Body of pancreas (tissue), 4 donors: ENCODE results near the gene DIP2B. TPM values are rescaled to one million over a fixed set of nuclear protein-coding genes. Genes with fewer than 3 reads are reported as not detected.

Source experiments
- ATAC-seq: fragments of 150-250 bp; one replicate; pipeline ENCODE4 v1.9.1; 2016
- DNase-seq, 4 donors: peaks; one replicate each; pipeline ENCODE4 v3.0.0-alpha.2; 2019
- H3K27ac ChIP-seq, 4 donors: fragments of 200-600 bp; sonication (generic); 1 replicate in 3 of 4; 2 replicates in 1 of 4; pipeline versions ENCODE4 v1.5.1 to v1.6.1; 2016 to 2019; ENCODE audit warnings: mild to moderate bottlenecking in 1 of 4, mixed read lengths in 1 of 4, moderate library complexity in 1 of 4
- H3K27me3 ChIP-seq, 2 donors: fragments of 200-600 bp; sonication (generic); one replicate each; pipeline ENCODE4 v1.6.0; 2016; ENCODE audit warnings: mild to moderate bottlenecking in 1 of 2
- H3K36me3 ChIP-seq, 2 donors: fragments of 200-600 bp; sonication (generic); replicated peaks in 1 of 2; 2 replicates each; pipeline ENCODE4 v1.5.1; 2016; ENCODE audit warnings: low read depth in 2 of 2; ENCODE audit not compliant: insufficient read depth in 1 of 2
- H3K4me1 ChIP-seq: fragments of 200-600 bp; sonication (generic); one replicate; pipeline ENCODE4 v1.6.0; 2016
- H3K4me3 ChIP-seq, 2 donors: fragments of 200-600 bp; sonication (generic); 1 replicate in 1 of 2; 2 replicates in 1 of 2; pipeline ENCODE4 v1.5.1; 2016 to 2019
- H3K9me3 ChIP-seq, 3 donors: fragments of 200-600 bp; sonication (generic); 1 replicate in 2 of 3; 2 replicates in 1 of 3; pipeline ENCODE4 v1.5.1; 2016
- POLR2A ChIP-seq, 3 donors: fragments of 450-650 bp; IDR thresholded peaks; one replicate each; pipeline ENCODE4 v1.6.1; 2016; ENCODE audit warnings: antibody characterized with exemption in 3 of 3, mild to moderate bottlenecking in 2 of 3
- WGBS, 2 donors: methylation state at CpG; one replicate each; pipeline ENCODE4 v1.1.5; 2017; 5-methylcytosine and 5-hydroxymethylcytosine counted together
- intact Hi-C: fragments of 100-400 bp; cut with DNase I; formaldehyde crosslinking; loops from one replicate; pipeline ENCODE4 v1.15.1; 2023
- total RNA-seq, 2 donors: library from RNA; depleted of rRNA; stranded (reverse); fragments of >200 nt; gene quantifications; one replicate each; pipeline ENCODE4 v1.1.0, GENCODE V29; 2016
- TF ChIP-seq, protein P1 (sequence below), 7 experiments: fragments of 450-650 bp in 4 of 7; fragments of 200-600 bp in 3 of 7; sonication (generic) in 3 of 7; IDR thresholded peaks; one replicate each; pipeline ENCODE4 v1.5.1; 2016 to 2019; ENCODE audit warnings: antibody characterized with exemption in 7 of 7

Gene DIP2B
- total RNA-seq, 2 donors from 2014 or later: 15.8 to 28.7 TPM

DNA sequence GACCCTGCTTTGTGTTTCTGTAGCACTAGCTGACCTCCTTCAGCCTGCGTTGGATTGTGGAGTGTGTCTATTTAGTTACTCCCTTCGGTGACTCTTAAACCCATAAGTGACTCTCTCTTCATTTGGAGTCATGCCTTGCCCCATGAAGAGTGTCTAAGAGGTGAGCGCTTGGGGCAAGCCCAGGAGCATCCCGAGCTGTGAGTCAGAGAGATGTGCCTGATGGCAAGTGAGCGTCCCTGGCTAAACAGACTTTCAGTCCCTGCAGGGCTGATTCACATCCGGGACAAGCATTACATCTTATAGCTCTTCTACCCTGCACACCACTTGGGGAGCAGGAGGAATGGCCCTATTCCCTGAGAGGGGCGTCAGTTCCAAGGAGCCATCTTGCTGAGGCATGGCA is 234.8 kb downstream of the DIP2B start:
- no peaks in the 10 kb centered on the region for H3K9me3 ChIP-seq
- no peaks in the 10 kb centered on the region for H3K4me1 ChIP-seq
- DNase-seq: no peak
- H3K4me3 ChIP-seq: no peak overlapping the region
- 88 to 89% methylated on average over 6 to 7 of the region's 7 CpGs for WGBS, 2 donors
- H3K27ac ChIP-seq: no peak overlapping the region
- no peak for TF ChIP-seq POLR2A (IDR thresholded peaks at IDR 0.05)
- TF ChIP-seq, protein P1, sequence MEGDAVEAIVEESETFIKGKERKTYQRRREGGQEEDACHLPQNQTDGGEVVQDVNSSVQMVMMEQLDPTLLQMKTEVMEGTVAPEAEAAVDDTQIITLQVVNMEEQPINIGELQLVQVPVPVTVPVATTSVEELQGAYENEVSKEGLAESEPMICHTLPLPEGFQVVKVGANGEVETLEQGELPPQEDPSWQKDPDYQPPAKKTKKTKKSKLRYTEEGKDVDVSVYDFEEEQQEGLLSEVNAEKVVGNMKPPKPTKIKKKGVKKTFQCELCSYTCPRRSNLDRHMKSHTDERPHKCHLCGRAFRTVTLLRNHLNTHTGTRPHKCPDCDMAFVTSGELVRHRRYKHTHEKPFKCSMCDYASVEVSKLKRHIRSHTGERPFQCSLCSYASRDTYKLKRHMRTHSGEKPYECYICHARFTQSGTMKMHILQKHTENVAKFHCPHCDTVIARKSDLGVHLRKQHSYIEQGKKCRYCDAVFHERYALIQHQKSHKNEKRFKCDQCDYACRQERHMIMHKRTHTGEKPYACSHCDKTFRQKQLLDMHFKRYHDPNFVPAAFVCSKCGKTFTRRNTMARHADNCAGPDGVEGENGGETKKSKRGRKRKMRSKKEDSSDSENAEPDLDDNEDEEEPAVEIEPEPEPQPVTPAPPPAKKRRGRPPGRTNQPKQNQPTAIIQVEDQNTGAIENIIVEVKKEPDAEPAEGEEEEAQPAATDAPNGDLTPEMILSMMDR (IDR thresholded peaks at IDR 0.05): no peak
- no peaks in the 10 kb centered on the region for H3K27me3 ChIP-seq
- intact Hi-C loops: no loop called here
- peaks cover 10 to 46% of the 10 kb centered on the region in 2 donors for H3K36me3 ChIP-seq
- no peak for ATAC-seq

DNA sequence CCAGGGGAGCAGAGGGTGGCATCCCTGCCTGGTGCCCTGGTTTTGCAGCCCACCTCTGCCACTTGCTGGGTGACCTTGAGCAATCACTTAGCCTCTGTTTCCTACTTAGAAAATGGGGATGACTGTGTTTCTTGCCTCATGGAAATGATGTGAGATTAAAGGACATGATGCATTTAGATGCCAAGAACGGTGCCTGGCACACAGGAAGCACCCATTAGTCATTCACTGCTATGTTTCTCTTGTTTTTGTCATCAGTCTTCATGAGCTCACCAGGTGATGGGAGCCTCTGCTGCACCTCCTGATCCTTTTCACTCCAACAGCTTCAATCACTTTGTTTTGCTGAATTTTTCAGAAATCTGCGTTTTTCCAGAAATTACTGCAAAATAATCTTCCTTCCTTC is 235.5 kb downstream of the DIP2B start:
- WGBS, 2 donors: 79 to 92% methylated on average over 2 of the region's 2 CpGs
- H3K36me3 ChIP-seq: peaks cover 10 to 51% of the 10 kb centered on the region in 2 donors

DNA sequence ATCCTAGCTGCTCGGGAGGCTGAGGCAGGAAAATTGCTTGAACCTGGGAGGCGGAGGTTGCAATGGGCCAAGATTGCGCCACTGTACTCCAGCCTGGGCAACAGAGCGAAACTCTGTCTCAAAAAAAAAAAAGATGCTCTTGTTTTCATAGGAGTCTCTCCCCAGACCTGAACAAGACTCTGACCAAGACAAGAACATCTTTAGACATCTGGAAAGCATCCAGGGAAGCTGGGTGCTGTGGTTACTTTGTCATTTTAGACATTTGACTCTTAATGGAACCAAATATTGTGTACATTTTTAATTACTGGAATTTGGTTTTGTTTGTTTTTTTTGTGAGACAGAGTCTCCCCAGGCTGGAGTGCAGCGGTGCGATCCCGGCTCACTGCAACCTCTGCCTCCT is 238.0 kb downstream of the DIP2B start:
- Histone ChIP-seq H3K9me3 (no peaks in the 10 kb centered on the region), H3K36me3 (peaks cover 10 to 52% of the 10 kb centered on the region in 2 donors), H3K4me3 (no peak overlapping the region), H3K27me3 (no peaks in the 10 kb centered on the region), H3K27ac (no peak overlapping the region), H3K4me1 (no peaks in the 10 kb centered on the region)
- ATAC-seq: no peak
- TF ChIP-seq, protein P1 (IDR thresholded peaks at IDR 0.05): no peak
- no peak for TF ChIP-seq POLR2A (IDR thresholded peaks at IDR 0.05)
- intact Hi-C loops: no loop called here
- no peak for DNase-seq
- 95 to 96% methylated on average over 7 of the region's 7 CpGs for WGBS, 2 donors

More for the DNA sequence above, 235.5 kb downstream of the DIP2B start:
- H3K4me3 ChIP-seq: no peak overlapping the region
- TF ChIP-seq, protein P1 (IDR thresholded peaks at IDR 0.05): no peak
- no peak for TF ChIP-seq POLR2A (IDR thresholded peaks at IDR 0.05)
- no peak for ATAC-seq
- no peak overlapping the region for H3K27ac ChIP-seq
- DNase-seq: no peak
- H3K4me1 ChIP-seq: no peaks in the 10 kb centered on the region
- H3K9me3 ChIP-seq: no peaks in the 10 kb centered on the region
- intact Hi-C loops: no loop called here
- no peaks in the 10 kb centered on the region for H3K27me3 ChIP-seq

DNA sequence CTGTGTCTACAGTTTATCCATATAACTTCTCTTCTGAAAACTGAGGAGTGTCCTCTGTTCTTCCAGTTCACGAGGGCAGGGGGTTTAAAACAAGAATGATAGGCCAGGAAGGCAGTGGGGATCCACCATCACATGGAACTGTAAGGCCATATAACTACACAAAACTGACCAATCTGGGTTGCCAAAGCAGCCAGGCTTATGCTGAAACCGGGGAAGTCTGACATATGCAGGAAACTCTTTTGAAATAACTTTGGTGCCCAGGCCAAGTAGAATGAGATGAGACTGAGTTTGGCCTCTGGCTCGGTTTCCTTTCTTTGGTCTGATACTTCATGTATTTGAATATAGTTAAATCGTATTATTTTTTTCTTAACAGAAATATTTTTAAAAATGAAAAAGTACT is 241.1 kb downstream of the DIP2B start:
- intact Hi-C loops: no loop called here
- ATAC-seq (no peak), DNase-seq (no peak)
- Histone ChIP-seq H3K27ac (no peak overlapping the region), H3K4me3 (no peak overlapping the region), H3K36me3 (peaks cover 0 to 33% of the 10 kb centered on the region in 2 donors), H3K9me3 (no peaks in the 10 kb centered on the region), H3K27me3 (no peaks in the 10 kb centered on the region), H3K4me1 (no peaks in the 10 kb centered on the region)
- no peak for TF ChIP-seq POLR2A (IDR thresholded peaks at IDR 0.05)
- TF ChIP-seq, protein P1 (IDR thresholded peaks at IDR 0.05): no peak
- 88 to 90% methylated on average over 4 of the region's 4 CpGs for WGBS, 2 donors

DNA sequence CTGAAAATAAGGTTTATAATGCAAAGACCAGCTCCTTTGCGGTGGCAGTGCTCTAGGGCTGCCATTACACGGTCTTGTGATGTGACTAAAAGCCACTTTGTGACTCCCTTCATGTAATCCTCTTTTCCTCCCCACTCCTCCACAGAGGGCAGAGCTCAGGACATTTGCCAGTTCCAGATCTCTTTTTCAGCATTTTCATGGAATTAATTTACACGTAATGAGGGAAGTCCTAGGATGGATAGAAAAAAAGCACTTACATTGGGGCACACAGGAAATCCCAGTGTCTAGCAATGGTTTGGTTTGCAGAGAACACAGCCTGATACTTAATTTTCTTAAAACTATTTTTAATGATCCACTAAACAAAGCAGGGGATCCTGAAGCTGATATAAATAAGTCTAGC is 241.6 kb downstream of the DIP2B start:
- H3K4me1 ChIP-seq: no peaks in the 10 kb centered on the region
- H3K27me3 ChIP-seq: no peaks in the 10 kb centered on the region
- H3K4me3 ChIP-seq: no peak overlapping the region
- DNase-seq (no peak), ATAC-seq (no peak)
- intact Hi-C loops: no loop called here
- H3K36me3 ChIP-seq: peaks cover 0 to 27% of the 10 kb centered on the region in 2 donors
- 94 to 97% methylated on average over 3 of the region's 3 CpGs for WGBS, 2 donors
- no peak for TF ChIP-seq POLR2A (IDR thresholded peaks at IDR 0.05)
- TF ChIP-seq, protein P1 (IDR thresholded peaks at IDR 0.05): no peak
- H3K27ac ChIP-seq: no peak overlapping the region
- H3K9me3 ChIP-seq: no peaks in the 10 kb centered on the region
